ENCODE results near the gene LRRK1.

LRRK1 gene

GRCh38 chr15:100878130-100878529 is 41.0 kb upstream of the LRRK1 start:
- Histone ChIP-seq H3K27me3 (ENCODE audit: insufficient read depth, low read length, poor library complexity) (peaks cover 14% of the 10 kb centered on the region), H2BK15ac (replicated peaks; ENCODE audit: low read depth) (no peak overlapping the region), H3K23ac (ENCODE audit: low read length) (no peak overlapping the region), H3K56ac (ENCODE audit: low read length) (no peak overlapping the region), H4K8ac (ENCODE audit: low read depth, low read length) (no peak overlapping the region), H3K18ac (ENCODE audit: low read length) (no peak overlapping the region), H3K27ac (ENCODE audit: low read depth, low read length) (no peak overlapping the region), H3K4me1 (ENCODE audit: control insufficient read depth, low read depth, low read length) (no peaks in the 10 kb centered on the region), H3K36me3 (ENCODE audit: control insufficient read depth, insufficient read depth, low read length) (no peaks in the 10 kb centered on the region), H4K5ac (ENCODE audit: low read length) (no peak overlapping the region), H3K9ac (ENCODE audit: low read length) (no peak overlapping the region), H2BK5ac (ENCODE audit: low read length) (no peak overlapping the region), H2AK5ac (ENCODE audit: low read length) (no peak overlapping the region), H2BK120ac (ENCODE audit: low read depth, low read length) (no peak overlapping the region), H3K4me3 (ENCODE audit: low read length) (no peak overlapping the region), H3K4ac (ENCODE audit: low read depth, low read length) (no peak overlapping the region), H3K79me2 (ENCODE audit: control insufficient read depth, insufficient read depth, low read length) (no peaks in the 10 kb centered on the region), H3K4me2 (ENCODE audit: low read length) (no peak overlapping the region), H3K79me1 (ENCODE audit: low read length) (no peaks in the 10 kb centered on the region)
- no peak for DNase-seq
- no CpG with 5 or more reads among the region's 11 CpGs for WGBS (ENCODE audit: extremely low coverage, insufficient coverage, low lambda C conversion rate)

DNA sequence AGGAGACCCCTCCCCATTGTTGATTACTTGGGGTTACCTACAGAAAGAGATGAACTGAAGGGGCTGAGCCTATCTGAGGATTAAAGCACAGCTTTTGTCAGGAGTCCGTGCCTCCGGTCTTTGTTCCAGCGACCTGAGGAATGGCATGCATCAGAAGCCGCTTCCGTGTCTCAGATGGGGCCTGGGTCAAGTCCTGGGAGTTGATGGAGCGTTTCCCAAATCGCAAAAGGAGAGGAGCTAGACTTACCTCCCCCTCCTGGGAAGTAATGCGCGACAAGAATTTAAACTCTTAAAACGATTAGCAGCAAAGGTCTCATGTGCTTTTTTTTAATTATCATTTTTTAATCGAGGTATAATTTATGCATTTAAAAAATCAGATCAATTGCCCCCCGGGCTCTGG is 40.5 kb upstream of the LRRK1 start:
- peaks cover 14% of the 10 kb centered on the region for H3K27me3 ChIP-seq (ENCODE audit: insufficient read depth, low read length, poor library complexity)
- H2AK5ac ChIP-seq (ENCODE audit: low read length) = no peak overlapping the region
- DNase-seq = peak; percentile 69
- no peak overlapping the region for H3K9ac ChIP-seq (ENCODE audit: low read length)
- no peak overlapping the region for H3K4me3 ChIP-seq (ENCODE audit: low read length)
- no peak overlapping the region for H4K8ac ChIP-seq (ENCODE audit: low read depth, low read length)
- no peak overlapping the region for H3K4me2 ChIP-seq (ENCODE audit: low read length)
- H3K79me1 ChIP-seq (ENCODE audit: low read length) = no peaks in the 10 kb centered on the region
- no peaks in the 10 kb centered on the region for H3K36me3 ChIP-seq (ENCODE audit: control insufficient read depth, insufficient read depth, low read length)
- no CpG with 5 or more reads among the region's 12 CpGs for WGBS (ENCODE audit: extremely low coverage, insufficient coverage, low lambda C conversion rate)
- no peak overlapping the region for H3K56ac ChIP-seq (ENCODE audit: low read length)
- no peaks in the 10 kb centered on the region for H3K4me1 ChIP-seq (ENCODE audit: control insufficient read depth, low read depth, low read length)
- H3K18ac ChIP-seq (ENCODE audit: low read length) = peak overlapping the region; percentile 72
- no peak overlapping the region for H2BK120ac ChIP-seq (ENCODE audit: low read depth, low read length)
- no peak overlapping the region for H4K5ac ChIP-seq (ENCODE audit: low read length)
- H3K79me2 ChIP-seq (ENCODE audit: control insufficient read depth, insufficient read depth, low read length) = no peaks in the 10 kb centered on the region
- H2BK15ac ChIP-seq (replicated peaks; ENCODE audit: low read depth) = no peak overlapping the region
- no peak overlapping the region for H3K27ac ChIP-seq (ENCODE audit: low read depth, low read length)
- no peak overlapping the region for H3K23ac ChIP-seq (ENCODE audit: low read length)
- peak overlapping the region; percentile 81 for H3K4ac ChIP-seq (ENCODE audit: low read depth, low read length)
- no peak overlapping the region for H2BK5ac ChIP-seq (ENCODE audit: low read length)

GRCh38 chr15:100879061-100879463 is 40.1 kb upstream of the LRRK1 start:
- Histone ChIP-seq H3K4me2 (ENCODE audit: low read length) (peak overlapping the region; percentile 42), H2BK120ac (ENCODE audit: low read depth, low read length) (peak overlapping the region; percentile 17), H3K18ac (ENCODE audit: low read length) (peak overlapping the region; percentile 72), H3K79me2 (ENCODE audit: control insufficient read depth, insufficient read depth, low read length) (no peaks in the 10 kb centered on the region), H4K5ac (ENCODE audit: low read length) (no peak overlapping the region), H3K56ac (ENCODE audit: low read length) (peak overlapping the region; percentile 61), H3K36me3 (ENCODE audit: control insufficient read depth, insufficient read depth, low read length) (no peaks in the 10 kb centered on the region), H3K4me3 (ENCODE audit: low read length) (no peak overlapping the region), H2BK15ac (replicated peaks; ENCODE audit: low read depth) (no peak overlapping the region), H2BK5ac (ENCODE audit: low read length) (no peak overlapping the region), H3K79me1 (ENCODE audit: low read length) (no peaks in the 10 kb centered on the region), H3K4ac (ENCODE audit: low read depth, low read length) (peak overlapping the region; percentile 81), H3K9ac (ENCODE audit: low read length) (peak overlapping the region; percentile 46), H2AK5ac (ENCODE audit: low read length) (no peak overlapping the region), H3K4me1 (ENCODE audit: control insufficient read depth, low read depth, low read length) (no peaks in the 10 kb centered on the region), H4K8ac (ENCODE audit: low read depth, low read length) (no peak overlapping the region), H3K27me3 (ENCODE audit: insufficient read depth, low read length, poor library complexity) (peaks cover 14% of the 10 kb centered on the region), H3K23ac (ENCODE audit: low read length) (no peak overlapping the region), H3K27ac (ENCODE audit: low read depth, low read length) (no peak overlapping the region)
- WGBS (ENCODE audit: extremely low coverage, insufficient coverage, low lambda C conversion rate) = no CpG with 5 or more reads among the region's 62 CpGs
- DNase-seq = peak; percentile 25

- H3K4me2 ChIP-seq (ENCODE audit: low read length) = peak within 1 kb of the TSS; percentile 85
- H3K4ac ChIP-seq (ENCODE audit: low read depth, low read length) = peak within 1 kb of the TSS; percentile 81
- no peaks in the 10 kb centered on the region for H3K79me1 ChIP-seq (ENCODE audit: low read length)
- peak within 1 kb of the TSS; percentile 17 for H2BK120ac ChIP-seq (ENCODE audit: low read depth, low read length)
- H4K5ac ChIP-seq (ENCODE audit: low read length) = no peak within 1 kb of the TSS
- peak within 1 kb of the TSS; percentile 35 for H3K23ac ChIP-seq (ENCODE audit: low read length)
- peak within 1 kb of the TSS; percentile 79 for H3K56ac ChIP-seq (ENCODE audit: low read length)
- H2BK15ac ChIP-seq (replicated peaks; ENCODE audit: low read depth) = no peak within 1 kb of the TSS
- no peak within 1 kb of the TSS for H2BK5ac ChIP-seq (ENCODE audit: low read length)
- H3K27ac ChIP-seq (ENCODE audit: low read depth, low read length) = no peak within 1 kb of the TSS
- H3K79me2 ChIP-seq (ENCODE audit: control insufficient read depth, insufficient read depth, low read length) = no peaks in the 10 kb centered on the region
- no peak within 1 kb of the TSS for H2AK5ac ChIP-seq (ENCODE audit: low read length)
- H3K27me3 ChIP-seq (ENCODE audit: insufficient read depth, low read length, poor library complexity) = peaks cover 14% of the 10 kb centered on the region
- no peaks in the 10 kb centered on the region for H3K36me3 ChIP-seq (ENCODE audit: control insufficient read depth, insufficient read depth, low read length)
- DNase-seq = no peak
- no peaks in the 10 kb centered on the region for H3K4me1 ChIP-seq (ENCODE audit: control insufficient read depth, low read depth, low read length)
- peak within 1 kb of the TSS; percentile 72 for H3K18ac ChIP-seq (ENCODE audit: low read length)
- WGBS (ENCODE audit: extremely low coverage, insufficient coverage, low lambda C conversion rate) = no CpG with 5 or more reads among the region's 93 CpGs
- peak within 1 kb of the TSS; percentile 65 for H3K9ac ChIP-seq (ENCODE audit: low read length)
- no peak within 1 kb of the TSS for H4K8ac ChIP-seq (ENCODE audit: low read depth, low read length)
- H3K4me3 ChIP-seq (ENCODE audit: low read length) = peak within 1 kb of the TSS; percentile 35
Measured at GRCh38 chr15:100879464-100880138, 39.6 kb upstream of the LRRK1 start, which contains the start of gene ALDH1A3. TSS of gene ALDH1A3 (plus strand) at chr15:100879831. CDS start at chr15:100879908, 77 bp downstream.

GRCh38 chr15:100880139-100880896 is 38.8 kb upstream of the LRRK1 start:
- Histone ChIP-seq H2BK120ac (ENCODE audit: low read depth, low read length) (no peak overlapping the region), H3K79me1 (ENCODE audit: low read length) (no peaks in the 10 kb centered on the region), H2BK5ac (ENCODE audit: low read length) (no peak overlapping the region), H3K4me1 (ENCODE audit: control insufficient read depth, low read depth, low read length) (no peaks in the 10 kb centered on the region), H3K23ac (ENCODE audit: low read length) (peak overlapping the region; percentile 35), H4K5ac (ENCODE audit: low read length) (no peak overlapping the region), H3K18ac (ENCODE audit: low read length) (peak overlapping the region; percentile 33), H4K8ac (ENCODE audit: low read depth, low read length) (no peak overlapping the region), H3K4me3 (ENCODE audit: low read length) (peak overlapping the region; percentile 35), H3K4me2 (ENCODE audit: low read length) (peak overlapping the region; percentile 85), H3K79me2 (ENCODE audit: control insufficient read depth, insufficient read depth, low read length) (no peaks in the 10 kb centered on the region), H2AK5ac (ENCODE audit: low read length) (no peak overlapping the region), H3K56ac (ENCODE audit: low read length) (peak overlapping the region; percentile 79), H2BK15ac (replicated peaks; ENCODE audit: low read depth) (no peak overlapping the region), H3K9ac (ENCODE audit: low read length) (peak overlapping the region; percentile 65), H3K27ac (ENCODE audit: low read depth, low read length) (no peak overlapping the region), H3K27me3 (ENCODE audit: insufficient read depth, low read length, poor library complexity) (peaks cover 14% of the 10 kb centered on the region), H3K4ac (ENCODE audit: low read depth, low read length) (no peak overlapping the region), H3K36me3 (ENCODE audit: control insufficient read depth, insufficient read depth, low read length) (no peaks in the 10 kb centered on the region)
- DNase-seq = peak; percentile 53
- WGBS (ENCODE audit: extremely low coverage, insufficient coverage, low lambda C conversion rate) = no CpG with 5 or more reads among the region's 80 CpGs

All from mesendoderm (in vitro differentiated cells).